GM11168 (cell line): Measurements from ENCODE around the gene ZNF653.

Experiments
- in situ Hi-C: fragments of 300-500 bp; cut with MboI; formaldehyde crosslinking; loops from one replicate; pipeline ENCODE4 v1.12.0; 2022; ENCODE audit warnings: low sequenced_read_pairs; ENCODE audit not compliant: unreplicated experiment

ZNF653 gene

GRCh38 chr19:11505504-11506100 is at the start of gene ZNF653:
TSS of gene ZNF653 (minus strand) at chr19:11505839. CDS start at chr19:11505786, 53 bp downstream.
- in situ Hi-C loops = no loop called here

DNA sequence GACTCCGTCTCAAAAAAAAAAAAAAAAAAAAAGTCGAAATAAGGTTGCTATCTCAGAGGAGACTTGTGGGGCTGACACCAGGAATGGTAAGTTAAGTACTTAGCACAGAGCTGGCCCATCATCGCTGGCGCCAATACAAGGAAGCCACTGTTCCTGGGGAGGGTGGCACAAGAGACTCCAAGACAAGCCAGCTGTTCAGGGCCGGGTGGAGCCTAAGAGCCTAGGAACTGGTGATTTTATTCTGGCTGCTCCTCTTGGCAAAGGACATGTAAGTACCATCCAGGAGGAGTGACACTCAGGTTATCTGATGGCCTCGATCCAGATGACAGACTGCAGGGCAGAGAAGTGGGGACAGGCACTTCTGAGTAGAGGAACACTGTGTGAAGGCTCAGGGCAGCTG is 49.6 kb upstream of the ZNF653 start:
- in situ Hi-C loops = no loop called here

GRCh38 chr19:11554160-11554559 is 48.5 kb upstream of the ZNF653 start:
- in situ Hi-C loops = no loop called here

DNA sequence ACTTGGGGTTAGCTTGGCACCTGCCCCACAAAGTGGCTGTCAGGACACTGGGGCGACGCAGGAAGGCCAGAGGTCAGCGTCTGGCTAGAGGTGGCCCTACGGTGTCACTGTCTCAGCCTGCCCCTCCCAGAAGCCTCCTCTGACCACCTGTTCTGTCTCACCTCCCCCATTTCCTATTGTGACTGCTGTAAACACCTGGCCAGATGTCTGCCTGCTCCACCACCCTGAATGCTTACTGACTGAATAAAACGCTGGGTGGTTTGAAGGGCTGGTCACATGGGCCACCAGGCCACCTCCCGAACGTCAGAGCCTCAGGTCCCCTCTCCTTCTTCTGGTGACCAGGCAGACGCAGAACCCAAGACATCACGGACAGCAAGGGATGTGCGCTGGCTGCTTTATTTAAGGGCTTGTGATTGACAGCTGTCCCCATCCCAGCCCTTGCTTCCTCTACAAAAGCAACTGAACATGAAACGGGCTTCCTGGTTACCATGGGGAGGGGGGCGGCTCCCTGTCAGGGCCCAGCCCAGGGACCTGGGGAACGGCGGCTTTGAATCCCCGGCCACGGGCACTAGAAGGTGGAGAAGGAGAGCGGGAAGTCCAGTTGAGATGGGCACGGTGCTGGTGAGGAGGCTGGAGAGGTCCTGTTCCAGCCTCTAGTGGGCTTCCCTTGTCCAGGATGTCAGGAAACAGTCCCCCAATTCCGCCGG is 47.2 kb upstream of the ZNF653 start:
- in situ Hi-C loops = no loop called here

GRCh38 chr19:11551603-11552235 is 46.1 kb upstream of the ZNF653 start:
- in situ Hi-C loops = no loop called here

- in situ Hi-C loops = no loop called here
Measured at GRCh38 chr19:11550265-11550664, 44.6 kb upstream of the ZNF653 start.

DNA sequence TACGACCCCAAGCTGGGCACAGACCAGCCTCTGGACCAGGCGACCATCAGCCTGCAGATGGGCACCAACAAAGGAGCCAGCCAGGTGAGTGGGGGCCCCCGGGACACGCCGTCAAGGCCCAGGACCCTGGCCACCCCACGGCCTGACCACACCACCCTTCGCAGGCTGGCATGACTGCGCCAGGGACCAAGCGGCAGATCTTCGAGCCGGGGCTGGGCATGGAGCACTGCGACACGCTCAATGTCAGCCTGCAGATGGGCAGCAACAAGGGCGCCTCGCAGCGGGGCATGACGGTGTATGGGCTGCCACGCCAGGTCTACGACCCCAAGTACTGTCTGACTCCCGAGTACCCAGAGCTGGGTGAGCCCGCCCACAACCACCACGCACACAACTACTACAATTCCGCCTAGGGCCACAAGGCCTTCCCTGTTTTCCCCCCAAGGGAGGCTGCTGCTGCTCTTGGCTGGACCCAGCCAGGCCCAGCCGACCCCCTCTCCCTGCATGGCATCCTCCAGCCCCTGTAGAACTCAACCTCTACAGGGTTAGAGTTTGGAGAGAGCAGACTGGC is 43.8 kb upstream of the ZNF653 start:
- in situ Hi-C loops = no loop called here

DNA sequence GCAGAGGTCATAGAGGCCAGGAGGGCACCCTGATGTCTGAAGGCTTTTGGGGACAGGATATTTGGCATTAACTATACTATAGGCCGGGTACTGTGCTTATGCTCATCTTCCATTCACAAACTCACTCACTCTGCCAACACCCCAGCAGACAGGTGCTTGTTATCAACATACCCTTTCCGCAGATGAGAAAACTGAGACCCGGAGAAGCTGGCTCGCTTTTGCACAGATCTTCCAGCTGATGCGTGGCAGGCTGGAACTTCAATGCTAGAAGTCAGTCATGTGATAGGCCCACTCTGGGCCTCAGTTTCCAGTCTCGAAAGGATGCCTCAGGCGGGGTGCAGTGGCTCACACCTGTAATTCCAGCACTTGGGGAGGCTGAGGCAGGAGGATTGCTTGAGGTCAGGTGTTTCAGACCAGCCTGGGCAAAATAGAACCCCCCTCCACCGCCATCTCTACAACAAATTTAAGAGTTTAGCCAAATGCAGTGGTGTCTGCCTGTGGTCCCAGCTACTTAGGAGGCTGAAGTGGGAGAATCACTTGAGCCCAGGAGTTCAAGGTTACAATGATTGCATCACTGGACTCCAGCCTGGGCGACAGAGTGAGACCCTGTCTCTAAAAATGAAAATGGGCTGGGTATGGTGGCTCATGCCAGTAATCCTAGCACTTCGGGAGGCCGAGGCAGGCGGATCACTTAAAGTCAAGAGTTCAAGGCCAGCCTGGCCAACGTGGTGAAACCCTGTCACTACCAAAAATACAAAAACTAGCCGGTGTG is 42.5 kb upstream of the ZNF653 start:
- in situ Hi-C loops = no loop called here

GRCh38 chr19:11541238-11541637 is 35.6 kb upstream of the ZNF653 start:
- in situ Hi-C loops = no loop called here

DNA sequence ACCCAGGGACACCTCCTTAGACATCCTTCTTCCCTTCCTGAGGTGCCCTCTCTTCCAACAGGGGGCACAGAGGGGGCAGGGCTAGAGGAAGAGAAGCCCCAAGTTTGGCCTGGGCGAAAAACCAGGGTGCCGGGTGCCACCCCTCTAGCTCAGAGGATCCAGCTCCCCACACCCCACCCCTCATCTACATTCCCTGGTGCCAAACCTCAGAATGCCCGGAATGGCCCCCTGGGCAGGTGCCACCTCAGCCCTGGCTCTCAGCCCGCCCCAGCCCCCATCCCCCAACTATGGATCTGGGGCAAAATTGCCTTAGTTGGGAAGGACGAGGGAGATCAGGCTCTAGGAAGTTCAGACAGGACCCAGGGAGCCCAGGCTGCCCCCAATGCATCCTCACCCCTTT is 35.0 kb upstream of the ZNF653 start:
- in situ Hi-C loops = no loop called here

- in situ Hi-C loops = no loop called here
Measured at GRCh38 chr19:11539495-11540365, 34.1 kb upstream of the ZNF653 start.

DNA sequence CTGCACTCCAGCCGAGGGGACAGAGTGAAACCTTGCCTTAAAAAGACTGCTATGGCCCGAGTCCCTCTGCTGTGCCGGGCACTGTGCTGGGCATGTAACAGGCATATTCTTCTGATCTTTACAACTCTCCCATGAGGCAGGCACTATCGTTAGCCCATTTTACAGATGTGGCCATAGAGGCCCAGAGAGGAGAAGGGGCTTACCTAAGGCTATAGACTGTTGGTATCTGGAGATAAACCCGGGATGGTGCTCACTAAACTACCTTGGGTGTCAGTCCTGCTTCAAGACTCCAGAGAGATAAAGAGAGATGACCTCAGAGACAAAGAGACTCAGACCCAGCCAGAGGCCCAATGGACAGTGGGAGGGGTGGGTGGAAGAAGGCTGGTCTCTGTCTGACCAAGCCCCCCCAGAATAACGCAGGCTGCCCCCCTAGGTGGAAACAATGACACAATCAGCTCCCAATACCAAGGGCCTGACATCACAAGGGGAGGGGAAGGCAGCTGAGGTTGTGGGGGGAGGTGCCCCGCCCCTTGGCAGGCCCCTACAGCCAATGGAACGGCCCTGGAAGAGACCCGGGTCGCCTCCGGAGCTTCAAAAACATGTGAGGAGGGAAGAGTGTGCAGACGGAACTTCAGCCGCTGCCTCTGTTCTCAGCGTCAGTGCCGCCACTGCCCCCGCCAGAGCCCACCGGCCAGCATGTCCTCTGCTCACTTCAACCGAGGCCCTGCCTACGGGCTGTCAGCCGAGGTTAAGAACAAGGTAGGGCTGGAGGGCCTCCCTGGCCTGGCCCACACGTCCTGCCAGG is 32.8 kb upstream of the ZNF653 start, which contains the start of gene CNN1:
TSS of gene CNN1 (plus strand) at position 620 of the 805 bp plus-strand sequence. CDS start at position 697, 77 bp downstream.
- in situ Hi-C loops = no loop called here

DNA sequence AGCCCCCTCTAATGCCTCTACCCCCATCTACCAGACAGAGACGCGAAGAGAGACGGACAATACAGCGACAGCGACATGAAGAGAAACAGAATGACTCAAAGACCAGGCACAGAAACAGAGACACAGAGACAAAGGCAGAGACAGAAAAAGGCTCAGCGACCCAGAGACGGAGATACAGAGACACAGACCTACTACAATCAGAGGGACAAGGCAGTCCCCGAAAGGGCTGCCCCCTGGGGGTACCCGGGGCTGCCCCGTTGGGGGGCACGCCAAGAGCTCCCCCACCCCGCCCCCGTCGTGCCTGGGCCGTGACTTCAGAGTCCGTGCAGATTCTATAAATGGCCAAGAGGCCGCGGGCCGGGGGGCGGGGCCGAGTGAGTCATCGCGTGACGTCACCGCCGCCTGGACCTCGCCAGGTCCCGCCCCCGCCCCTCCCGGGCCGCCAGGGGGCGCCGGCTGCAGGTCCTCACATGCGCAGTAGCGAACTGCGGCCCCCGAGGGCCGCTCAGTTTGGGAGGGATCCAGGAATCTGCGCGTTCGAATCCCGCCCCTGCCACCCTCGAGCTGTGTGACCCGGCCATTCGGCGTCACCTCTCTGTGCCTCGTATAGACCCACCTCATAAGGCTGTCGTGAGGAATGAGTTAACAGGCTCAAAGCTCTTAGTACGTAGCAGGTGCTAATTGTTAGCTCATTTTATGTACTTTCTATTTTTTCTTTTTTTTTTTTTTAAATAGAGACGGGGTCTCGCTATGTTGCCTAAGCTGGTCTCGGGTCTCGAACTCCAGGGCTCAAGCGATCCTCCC is 30.4 kb upstream of the ZNF653 start:
- in situ Hi-C loops = no loop called here

GRCh38 chr19:11534948-11535347 is 29.3 kb upstream of the ZNF653 start:
- in situ Hi-C loops = no loop called here

GRCh38 chr19:11534538-11534937 is 28.9 kb upstream of the ZNF653 start:
- in situ Hi-C loops = no loop called here

DNA sequence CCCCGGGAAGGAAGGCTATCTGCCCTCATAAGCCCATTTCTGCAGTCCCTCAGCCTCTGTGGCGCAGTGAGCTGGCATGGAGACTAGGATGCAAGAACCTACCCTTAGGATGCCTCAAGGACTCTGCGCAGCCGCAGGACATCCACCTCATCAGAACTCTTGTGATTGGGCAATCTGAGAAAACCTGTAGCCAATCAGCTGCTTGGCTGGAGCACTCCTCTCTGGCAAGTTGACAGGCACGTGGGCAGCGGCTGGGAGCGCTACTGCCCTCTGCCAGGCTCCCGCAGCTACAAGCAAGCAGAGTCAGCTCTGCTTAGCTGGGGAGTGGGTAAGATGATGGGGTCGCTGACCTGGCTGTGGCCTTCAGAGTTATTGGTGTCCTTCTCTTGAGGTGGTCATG is 24.8 kb upstream of the ZNF653 start:
- in situ Hi-C loops = no loop called here

GRCh38 chr19:11528551-11529341 is 23.1 kb upstream of the ZNF653 start, which contains the start of gene ECSIT:
TSS of gene ECSIT (minus strand) at chr19:11529134. CDS start at chr19:11519170, 9,964 bp downstream.
- in situ Hi-C loops = no loop called here
